ENCODE measurements around the gene TRAF4.
"Not testable (repeated sequence)": the region's sequence is repeated elsewhere in the genome, so short reads cannot be mapped to it uniquely, and the experiment has no call there.

TRAF4 gene

GRCh38 chr17:28749516-28750177, 5.8 kb downstream of the TRAF4 start:
- no peak for DNase-seq

- DNase-seq = peak; percentile 85
These were observed 6.6 kb downstream of the TRAF4 start for GRCh38 chr17:28750178-28751047.

GRCh38 chr17:28751600-28752366, 8.0 kb downstream of the TRAF4 start:
- no peak for DNase-seq

GRCh38 chr17:28755486-28755885, 11.7 kb downstream of the TRAF4 start:
- DNase-seq = no peak

- no peak for DNase-seq
These were observed 12.4 kb downstream of the TRAF4 start for GRCh38 chr17:28756049-28756804.

GRCh38 chr17:28758411-28759121, 14.8 kb downstream of the TRAF4 start:
- DNase-seq = no peak

- DNase-seq = no peak
These were observed 15.6 kb downstream of the TRAF4 start for GRCh38 chr17:28759256-28759865.

- peak; percentile 78 for DNase-seq
These were observed 17.1 kb downstream of the TRAF4 start for GRCh38 chr17:28760601-28761562.

GRCh38 chr17:28763137-28763799, 19.5 kb downstream of the TRAF4 start:
- no peak for DNase-seq

- DNase-seq = peak; percentile 54
These were observed 20.0 kb downstream of the TRAF4 start for GRCh38 chr17:28763804-28764266.

- DNase-seq = no peak
These were observed 21.2 kb downstream of the TRAF4 start for GRCh38 chr17:28765038-28765437.

GRCh38 chr17:28773736-28774135, 29.9 kb downstream of the TRAF4 start:
- DNase-seq = no peak

- DNase-seq = no peak
These were observed 30.4 kb downstream of the TRAF4 start for GRCh38 chr17:28774206-28774605.

- no peak for DNase-seq
These were observed 33.4 kb downstream of the TRAF4 start for GRCh38 chr17:28777178-28777577.

- DNase-seq = not testable (repeated sequence)
These were observed 35.8 kb downstream of the TRAF4 start for GRCh38 chr17:28779601-28780000.

GRCh38 chr17:28783161-28783560, 39.4 kb downstream of the TRAF4 start:
- no peak for DNase-seq

GRCh38 chr17:28788100-28788499, 44.3 kb downstream of the TRAF4 start:
- DNase-seq = no peak

GRCh38 chr17:28792877-28793661, 49.3 kb downstream of the TRAF4 start:
- DNase-seq = no peak
